Measurements from ENCODE around the gene RGS13.

The RGS13 gene

GRCh38 chr1:192635939-192636338, at the start of gene RGS13:
TSS of gene RGS13 (plus strand) at chr1:192636147. CDS start at chr1:192644335, 8,188 bp downstream.
- H3K36me3 ChIP-seq (replicated peaks): no peaks in the 10 kb centered on the region
- H3K9me3 ChIP-seq: no peaks in the 10 kb centered on the region
- H3K27me3 ChIP-seq (ENCODE audit: low read depth): no peaks in the 10 kb centered on the region
- no peaks in the 10 kb centered on the region for H3K4me1 ChIP-seq
- H3K4me3 ChIP-seq: no peak within 1 kb of the TSS
- DNase-seq (ENCODE audit: low spot score in 2 of 2): no peak
- in situ Hi-C loops (cut with MboI; ENCODE audit: low sequenced_read_pairs): no loop called here

GRCh38 chr1:192587386-192588266, 48.3 kb upstream of the RGS13 start:
- H3K4me3 ChIP-seq: no peak overlapping the region
- DNase-seq (ENCODE audit: low spot score in 2 of 2): no peak
- in situ Hi-C loops (cut with MboI; ENCODE audit: low sequenced_read_pairs): no loop called here

GRCh38 chr1:192588546-192588945, 47.4 kb upstream of the RGS13 start:
- H3K36me3 ChIP-seq (replicated peaks): no peaks in the 10 kb centered on the region
- in situ Hi-C loops (cut with MboI; ENCODE audit: low sequenced_read_pairs): no loop called here
- no peak for DNase-seq (ENCODE audit: low spot score in 2 of 2)

More at GRCh38 chr1:192587386-192588266, 48.3 kb upstream of the RGS13 start:
- H3K9me3 ChIP-seq: no peaks in the 10 kb centered on the region
- H3K4me1 ChIP-seq: peaks cover 18% of the 10 kb centered on the region
- no peaks in the 10 kb centered on the region for H3K36me3 ChIP-seq (replicated peaks)
- no peaks in the 10 kb centered on the region for H3K27me3 ChIP-seq (ENCODE audit: low read depth)

GRCh38 chr1:192589813-192590212, 46.1 kb upstream of the RGS13 start:
- H3K9me3 ChIP-seq: no peaks in the 10 kb centered on the region
- in situ Hi-C loops (cut with MboI; ENCODE audit: low sequenced_read_pairs): no loop called here

More at GRCh38 chr1:192588546-192588945, 47.4 kb upstream of the RGS13 start:
- Histone ChIP-seq H3K4me1 (peaks cover 15% of the 10 kb centered on the region), H3K27me3 (ENCODE audit: low read depth) (no peaks in the 10 kb centered on the region), H3K9me3 (no peaks in the 10 kb centered on the region), H3K4me3 (no peak overlapping the region)

GRCh38 chr1:192592517-192592916, 43.4 kb upstream of the RGS13 start:
- no peak for DNase-seq (ENCODE audit: low spot score in 2 of 2)
- Histone ChIP-seq H3K4me1 (peaks cover 17% of the 10 kb centered on the region), H3K36me3 (replicated peaks) (no peaks in the 10 kb centered on the region), H3K4me3 (no peak overlapping the region), H3K27me3 (ENCODE audit: low read depth) (no peaks in the 10 kb centered on the region), H3K9me3 (no peaks in the 10 kb centered on the region)
- in situ Hi-C loops (cut with MboI; ENCODE audit: low sequenced_read_pairs): no loop called here

More at GRCh38 chr1:192589813-192590212, 46.1 kb upstream of the RGS13 start:
- no peak for DNase-seq (ENCODE audit: low spot score in 2 of 2)
- Histone ChIP-seq H3K4me3 (no peak overlapping the region), H3K27me3 (ENCODE audit: low read depth) (no peaks in the 10 kb centered on the region), H3K36me3 (replicated peaks) (no peaks in the 10 kb centered on the region), H3K4me1 (peaks cover 8% of the 10 kb centered on the region)

- peaks cover 17% of the 10 kb centered on the region for H3K4me1 ChIP-seq
- no peaks in the 10 kb centered on the region for H3K27me3 ChIP-seq (ENCODE audit: low read depth)
- in situ Hi-C loops (cut with MboI; ENCODE audit: low sequenced_read_pairs): no loop called here
These were observed 42.8 kb upstream of the RGS13 start for GRCh38 chr1:192592981-192593708.

GRCh38 chr1:192595299-192595698, 40.6 kb upstream of the RGS13 start:
- DNase-seq (ENCODE audit: low spot score in 2 of 2): peak in 1 of 2 experiments; percentile 42
- Histone ChIP-seq H3K27me3 (ENCODE audit: low read depth) (no peaks in the 10 kb centered on the region), H3K4me3 (no peak overlapping the region), H3K9me3 (no peaks in the 10 kb centered on the region), H3K4me1 (peaks cover 17% of the 10 kb centered on the region), H3K36me3 (replicated peaks) (no peaks in the 10 kb centered on the region)
- in situ Hi-C loops (cut with MboI; ENCODE audit: low sequenced_read_pairs): no loop called here

More at GRCh38 chr1:192592981-192593708, 42.8 kb upstream of the RGS13 start:
- Histone ChIP-seq H3K36me3 (replicated peaks) (no peaks in the 10 kb centered on the region), H3K4me3 (no peak overlapping the region), H3K9me3 (no peaks in the 10 kb centered on the region)
- DNase-seq (ENCODE audit: low spot score in 2 of 2): no peak

- no peak overlapping the region for H3K4me3 ChIP-seq
- H3K9me3 ChIP-seq: no peaks in the 10 kb centered on the region
- no peaks in the 10 kb centered on the region for H3K27me3 ChIP-seq (ENCODE audit: low read depth)
- DNase-seq (ENCODE audit: low spot score in 2 of 2): no peak
- peaks cover 17% of the 10 kb centered on the region for H3K4me1 ChIP-seq
- H3K36me3 ChIP-seq (replicated peaks): no peaks in the 10 kb centered on the region
- in situ Hi-C loops (cut with MboI; ENCODE audit: low sequenced_read_pairs): no loop called here
These were observed 37.4 kb upstream of the RGS13 start for GRCh38 chr1:192598589-192598988.

- H3K27me3 ChIP-seq (ENCODE audit: low read depth): no peaks in the 10 kb centered on the region
These were observed 35.7 kb upstream of the RGS13 start for GRCh38 chr1:192600275-192600674.

GRCh38 chr1:192601143-192601542, 34.8 kb upstream of the RGS13 start:
- Histone ChIP-seq H3K9me3 (no peaks in the 10 kb centered on the region), H3K4me1 (peaks cover 2% of the 10 kb centered on the region), H3K4me3 (no peak overlapping the region), H3K27me3 (ENCODE audit: low read depth) (no peaks in the 10 kb centered on the region), H3K36me3 (replicated peaks) (no peaks in the 10 kb centered on the region)
- no peak for DNase-seq (ENCODE audit: low spot score in 2 of 2)
- in situ Hi-C loops (cut with MboI; ENCODE audit: low sequenced_read_pairs): no loop called here

More at GRCh38 chr1:192600275-192600674, 35.7 kb upstream of the RGS13 start:
- Histone ChIP-seq H3K9me3 (no peaks in the 10 kb centered on the region), H3K4me3 (no peak overlapping the region), H3K4me1 (peaks cover 11% of the 10 kb centered on the region), H3K36me3 (replicated peaks) (no peaks in the 10 kb centered on the region)
- in situ Hi-C loops (cut with MboI; ENCODE audit: low sequenced_read_pairs): no loop called here
- no peak for DNase-seq (ENCODE audit: low spot score in 2 of 2)

- Histone ChIP-seq H3K4me3 (no peak overlapping the region), H3K9me3 (no peaks in the 10 kb centered on the region), H3K36me3 (replicated peaks) (no peaks in the 10 kb centered on the region), H3K27me3 (ENCODE audit: low read depth) (no peaks in the 10 kb centered on the region), H3K4me1 (no peaks in the 10 kb centered on the region)
- in situ Hi-C loops (cut with MboI; ENCODE audit: low sequenced_read_pairs): no loop called here
- no peak for DNase-seq (ENCODE audit: low spot score in 2 of 2)
These were observed 34.4 kb upstream of the RGS13 start for GRCh38 chr1:192601567-192601966.

- Histone ChIP-seq H3K36me3 (replicated peaks) (no peaks in the 10 kb centered on the region), H3K4me3 (no peak overlapping the region), H3K27me3 (ENCODE audit: low read depth) (no peaks in the 10 kb centered on the region), H3K9me3 (no peaks in the 10 kb centered on the region), H3K4me1 (no peaks in the 10 kb centered on the region)
- in situ Hi-C loops (cut with MboI; ENCODE audit: low sequenced_read_pairs): no loop called here
- DNase-seq (ENCODE audit: low spot score in 2 of 2): no peak
These were observed 33.2 kb upstream of the RGS13 start for GRCh38 chr1:192602757-192603156.

- in situ Hi-C loops (cut with MboI; ENCODE audit: low sequenced_read_pairs): no loop called here
- no peak for DNase-seq (ENCODE audit: low spot score in 2 of 2)
These were observed 32.6 kb upstream of the RGS13 start for GRCh38 chr1:192603218-192603787.

More at GRCh38 chr1:192603218-192603787, 32.6 kb upstream of the RGS13 start:
- H3K4me3 ChIP-seq: no peak overlapping the region
- H3K36me3 ChIP-seq (replicated peaks): no peaks in the 10 kb centered on the region
- no peaks in the 10 kb centered on the region for H3K9me3 ChIP-seq
- no peaks in the 10 kb centered on the region for H3K27me3 ChIP-seq (ENCODE audit: low read depth)
- no peaks in the 10 kb centered on the region for H3K4me1 ChIP-seq
